Measurements from ENCODE around the gene CHDH.

The CHDH gene

GRCh38 chr3:53795789-53796560 lies 50.2 kb downstream of the CHDH start:
- Histone ChIP-seq H3K9me3 (ENCODE audit: low read length) (no peaks in the 10 kb centered on the region), H3F3A (ENCODE audit: insufficient read depth, low read length) (no peaks in the 10 kb centered on the region), H2AFZ (ENCODE audit: low read length) (no peak overlapping the region), H3K9ac (ENCODE audit: low read length) (no peak overlapping the region), H3K4me3 (ENCODE audit: low read depth, low read length, poor library complexity, severe bottlenecking) (no peak overlapping the region), H3K79me2 (ENCODE audit: insufficient read depth, low read length) (no peaks in the 10 kb centered on the region), H3K4me2 (ENCODE audit: low read length) (no peak overlapping the region), H3K27ac (ENCODE audit: low read depth, low read length, poor library complexity, severe bottlenecking) (no peak overlapping the region), H3K36me3 (ENCODE audit: insufficient read depth, low read length) (no peaks in the 10 kb centered on the region), H3K9me2 (ENCODE audit: low read depth, low read length) (no peaks in the 10 kb centered on the region), H3K27me3 (ENCODE audit: insufficient read depth, low read length) (no peaks in the 10 kb centered on the region), H3K4me1 (ENCODE audit: insufficient read depth, low read length, severe bottlenecking) (no peaks in the 10 kb centered on the region), H4K20me1 (ENCODE audit: insufficient read depth, low read length) (no peaks in the 10 kb centered on the region)
- TF ChIP-seq CTCF (IDR thresholded peaks at IDR 0.05; ENCODE audit: low read length) (no peak), EZH2 (IDR thresholded peaks at IDR 0.05; ENCODE audit: borderline replicate concordance, low read length) (no peak)

- no peaks in the 10 kb centered on the region for H3K79me2 ChIP-seq (ENCODE audit: insufficient read depth, low read length)
- H3F3A ChIP-seq (ENCODE audit: insufficient read depth, low read length): no peaks in the 10 kb centered on the region
- no peaks in the 10 kb centered on the region for H3K27me3 ChIP-seq (ENCODE audit: insufficient read depth, low read length)
- H3K4me2 ChIP-seq (ENCODE audit: low read length): no peak overlapping the region
- H2AFZ ChIP-seq (ENCODE audit: low read length): no peak overlapping the region
- no peaks in the 10 kb centered on the region for H4K20me1 ChIP-seq (ENCODE audit: insufficient read depth, low read length)
- no peaks in the 10 kb centered on the region for H3K9me3 ChIP-seq (ENCODE audit: low read length)
- TF ChIP-seq CTCF (IDR thresholded peaks at IDR 0.05; ENCODE audit: low read length) (no peak), EZH2 (IDR thresholded peaks at IDR 0.05; ENCODE audit: borderline replicate concordance, low read length) (no peak)
- H3K9me2 ChIP-seq (ENCODE audit: low read depth, low read length): no peaks in the 10 kb centered on the region
- no peaks in the 10 kb centered on the region for H3K4me1 ChIP-seq (ENCODE audit: insufficient read depth, low read length, severe bottlenecking)
- H3K4me3 ChIP-seq (ENCODE audit: low read depth, low read length, poor library complexity, severe bottlenecking): no peak overlapping the region
- no peak overlapping the region for H3K27ac ChIP-seq (ENCODE audit: low read depth, low read length, poor library complexity, severe bottlenecking)
- no peaks in the 10 kb centered on the region for H3K36me3 ChIP-seq (ENCODE audit: insufficient read depth, low read length)
- H3K9ac ChIP-seq (ENCODE audit: low read length): no peak overlapping the region
These were observed 51.0 kb downstream of the CHDH start for GRCh38 chr3:53795176-53795575.

- Histone ChIP-seq H4K20me1 (ENCODE audit: insufficient read depth, low read length) (no peaks in the 10 kb centered on the region), H2AFZ (ENCODE audit: low read length) (no peak overlapping the region), H3K79me2 (ENCODE audit: insufficient read depth, low read length) (no peaks in the 10 kb centered on the region), H3K27ac (ENCODE audit: low read depth, low read length, poor library complexity, severe bottlenecking) (no peak overlapping the region), H3K27me3 (ENCODE audit: insufficient read depth, low read length) (no peaks in the 10 kb centered on the region), H3F3A (ENCODE audit: insufficient read depth, low read length) (no peaks in the 10 kb centered on the region), H3K4me2 (ENCODE audit: low read length) (no peak overlapping the region), H3K4me3 (ENCODE audit: low read depth, low read length, poor library complexity, severe bottlenecking) (no peak overlapping the region), H3K4me1 (ENCODE audit: insufficient read depth, low read length, severe bottlenecking) (no peaks in the 10 kb centered on the region), H3K36me3 (ENCODE audit: insufficient read depth, low read length) (no peaks in the 10 kb centered on the region), H3K9me2 (ENCODE audit: low read depth, low read length) (no peaks in the 10 kb centered on the region), H3K9me3 (ENCODE audit: low read length) (no peaks in the 10 kb centered on the region), H3K9ac (ENCODE audit: low read length) (no peak overlapping the region)
- TF ChIP-seq CTCF (IDR thresholded peaks at IDR 0.05; ENCODE audit: low read length): no peak
- TF ChIP-seq EZH2 (IDR thresholded peaks at IDR 0.05; ENCODE audit: borderline replicate concordance, low read length): no peak
These were observed 51.6 kb downstream of the CHDH start for GRCh38 chr3:53794597-53794996.
